Measurements from ENCODE around the gene CLDN15.

The CLDN15 gene

GRCh38 chr7:101234636-101235035, 3.0 kb downstream of the CLDN15 start:
- Histone ChIP-seq H3K9me3 (ENCODE audit: control insufficient read depth, low read length) (no peaks in the 10 kb centered on the region), H3K9ac (ENCODE audit: low read length) (no peak overlapping the region), H3K27me3 (replicated peaks; ENCODE audit: control insufficient read depth, insufficient read depth, low read length) (no peaks in the 10 kb centered on the region), H3K36me3 (ENCODE audit: control insufficient read depth, insufficient read depth, low read length, severe bottlenecking) (peaks cover 18% of the 10 kb centered on the region), H3K4me3 (ENCODE audit: low read length) (no peak overlapping the region), H3K4me1 (ENCODE audit: control insufficient read depth, insufficient read depth, low read length) (peaks cover 34% of the 10 kb centered on the region)
- no peak for DNase-seq (ENCODE audit: low read depth)

- no peak overlapping the region for H3K4me3 ChIP-seq (ENCODE audit: low read length)
- H3K27me3 ChIP-seq (replicated peaks; ENCODE audit: control insufficient read depth, insufficient read depth, low read length): no peaks in the 10 kb centered on the region
- no peak overlapping the region for H3K9ac ChIP-seq (ENCODE audit: low read length)
- H3K4me1 ChIP-seq (ENCODE audit: control insufficient read depth, insufficient read depth, low read length): peaks cover 28% of the 10 kb centered on the region
- no peaks in the 10 kb centered on the region for H3K9me3 ChIP-seq (ENCODE audit: control insufficient read depth, low read length)
- H3K36me3 ChIP-seq (ENCODE audit: control insufficient read depth, insufficient read depth, low read length, severe bottlenecking): peaks cover 17% of the 10 kb centered on the region
- DNase-seq (ENCODE audit: low read depth): no peak
Measured at GRCh38 chr7:101233907-101234547, 3.6 kb downstream of the CLDN15 start.

GRCh38 chr7:101232141-101232850, 5.3 kb downstream of the CLDN15 start:
- Histone ChIP-seq H3K4me1 (ENCODE audit: control insufficient read depth, insufficient read depth, low read length) (peaks cover 12% of the 10 kb centered on the region), H3K36me3 (ENCODE audit: control insufficient read depth, insufficient read depth, low read length, severe bottlenecking) (peaks cover 29% of the 10 kb centered on the region), H3K4me3 (ENCODE audit: low read length) (no peak overlapping the region), H3K9me3 (ENCODE audit: control insufficient read depth, low read length) (no peaks in the 10 kb centered on the region), H3K27me3 (replicated peaks; ENCODE audit: control insufficient read depth, insufficient read depth, low read length) (no peaks in the 10 kb centered on the region), H3K9ac (ENCODE audit: low read length) (no peak overlapping the region)
- DNase-seq (ENCODE audit: low read depth): no peak

- DNase-seq (ENCODE audit: low read depth): no peak
- no peak overlapping the region for H3K4me3 ChIP-seq (ENCODE audit: low read length)
- peaks cover 32% of the 10 kb centered on the region for H3K36me3 ChIP-seq (ENCODE audit: control insufficient read depth, insufficient read depth, low read length, severe bottlenecking)
- H3K4me1 ChIP-seq (ENCODE audit: control insufficient read depth, insufficient read depth, low read length): peaks cover 14% of the 10 kb centered on the region
- H3K9me3 ChIP-seq (ENCODE audit: control insufficient read depth, low read length): no peaks in the 10 kb centered on the region
- H3K27me3 ChIP-seq (replicated peaks; ENCODE audit: control insufficient read depth, insufficient read depth, low read length): no peaks in the 10 kb centered on the region
- no peak overlapping the region for H3K9ac ChIP-seq (ENCODE audit: low read length)
Measured at GRCh38 chr7:101231644-101232043, 6.0 kb downstream of the CLDN15 start.

- H3K27me3 ChIP-seq (replicated peaks; ENCODE audit: control insufficient read depth, insufficient read depth, low read length): no peaks in the 10 kb centered on the region
- H3K4me1 ChIP-seq (ENCODE audit: control insufficient read depth, insufficient read depth, low read length): peaks cover 10% of the 10 kb centered on the region
- H3K36me3 ChIP-seq (ENCODE audit: control insufficient read depth, insufficient read depth, low read length, severe bottlenecking): peaks cover 62% of the 10 kb centered on the region
- DNase-seq (ENCODE audit: low read depth): no peak
- H3K4me3 ChIP-seq (ENCODE audit: low read length): no peak overlapping the region
- no peaks in the 10 kb centered on the region for H3K9me3 ChIP-seq (ENCODE audit: control insufficient read depth, low read length)
- peak overlapping the region; percentile 34 for H3K9ac ChIP-seq (ENCODE audit: low read length)
Measured at GRCh38 chr7:101226721-101227120, 10.9 kb downstream of the CLDN15 start.

- Histone ChIP-seq H3K36me3 (ENCODE audit: control insufficient read depth, insufficient read depth, low read length, severe bottlenecking) (peaks cover 62% of the 10 kb centered on the region), H3K9me3 (ENCODE audit: control insufficient read depth, low read length) (no peaks in the 10 kb centered on the region), H3K27me3 (replicated peaks; ENCODE audit: control insufficient read depth, insufficient read depth, low read length) (no peaks in the 10 kb centered on the region), H3K4me1 (ENCODE audit: control insufficient read depth, insufficient read depth, low read length) (peaks cover 17% of the 10 kb centered on the region), H3K4me3 (ENCODE audit: low read length) (no peak overlapping the region), H3K9ac (ENCODE audit: low read length) (no peak overlapping the region)
- DNase-seq (ENCODE audit: low read depth): no peak
Measured at GRCh38 chr7:101225650-101226049, 12.0 kb downstream of the CLDN15 start.

GRCh38 chr7:101223528-101223927, 14.1 kb downstream of the CLDN15 start:
- H3K4me3 ChIP-seq (ENCODE audit: low read length): no peak overlapping the region

GRCh38 chr7:101222275-101222830, 15.2 kb downstream of the CLDN15 start:
- DNase-seq (ENCODE audit: low read depth): no peak
- Histone ChIP-seq H3K36me3 (ENCODE audit: control insufficient read depth, insufficient read depth, low read length, severe bottlenecking) (peaks cover 44% of the 10 kb centered on the region), H3K27me3 (replicated peaks; ENCODE audit: control insufficient read depth, insufficient read depth, low read length) (no peaks in the 10 kb centered on the region), H3K4me3 (ENCODE audit: low read length) (no peak overlapping the region), H3K9me3 (ENCODE audit: control insufficient read depth, low read length) (no peaks in the 10 kb centered on the region), H3K9ac (ENCODE audit: low read length) (no peak overlapping the region), H3K4me1 (ENCODE audit: control insufficient read depth, insufficient read depth, low read length) (peaks cover 36% of the 10 kb centered on the region)

More at GRCh38 chr7:101223528-101223927, 14.1 kb downstream of the CLDN15 start:
- no peaks in the 10 kb centered on the region for H3K9me3 ChIP-seq (ENCODE audit: control insufficient read depth, low read length)
- no peak for DNase-seq (ENCODE audit: low read depth)
- H3K36me3 ChIP-seq (ENCODE audit: control insufficient read depth, insufficient read depth, low read length, severe bottlenecking): peaks cover 53% of the 10 kb centered on the region
- no peak overlapping the region for H3K9ac ChIP-seq (ENCODE audit: low read length)
- peaks cover 36% of the 10 kb centered on the region for H3K4me1 ChIP-seq (ENCODE audit: control insufficient read depth, insufficient read depth, low read length)
- H3K27me3 ChIP-seq (replicated peaks; ENCODE audit: control insufficient read depth, insufficient read depth, low read length): no peaks in the 10 kb centered on the region

- Histone ChIP-seq H3K9ac (ENCODE audit: low read length) (peak overlapping the region; percentile 57), H3K4me3 (ENCODE audit: low read length) (no peak overlapping the region), H3K36me3 (ENCODE audit: control insufficient read depth, insufficient read depth, low read length, severe bottlenecking) (peaks cover 40% of the 10 kb centered on the region), H3K4me1 (ENCODE audit: control insufficient read depth, insufficient read depth, low read length) (peaks cover 41% of the 10 kb centered on the region), H3K27me3 (replicated peaks; ENCODE audit: control insufficient read depth, insufficient read depth, low read length) (no peaks in the 10 kb centered on the region), H3K9me3 (ENCODE audit: control insufficient read depth, low read length) (no peaks in the 10 kb centered on the region)
- no peak for DNase-seq (ENCODE audit: low read depth)
Measured at GRCh38 chr7:101220295-101220694, 17.3 kb downstream of the CLDN15 start.

- peaks cover 31% of the 10 kb centered on the region for H3K36me3 ChIP-seq (ENCODE audit: control insufficient read depth, insufficient read depth, low read length, severe bottlenecking)
- peaks cover 48% of the 10 kb centered on the region for H3K4me1 ChIP-seq (ENCODE audit: control insufficient read depth, insufficient read depth, low read length)
- DNase-seq (ENCODE audit: low read depth): peak; percentile 33
- no peaks in the 10 kb centered on the region for H3K27me3 ChIP-seq (replicated peaks; ENCODE audit: control insufficient read depth, insufficient read depth, low read length)
- H3K9ac ChIP-seq (ENCODE audit: low read length): peak overlapping the region; percentile 99
- H3K4me3 ChIP-seq (ENCODE audit: low read length): peak overlapping the region; percentile 97
- H3K9me3 ChIP-seq (ENCODE audit: control insufficient read depth, low read length): no peaks in the 10 kb centered on the region
Measured at GRCh38 chr7:101218236-101219125, 19.1 kb downstream of the CLDN15 start.

Measured in adipocyte (in vitro differentiated cells).